Karpas-422 (cell line): ENCODE results near the gene SEC24B. TPM values are rescaled to one million over a fixed set of nuclear protein-coding genes. Genes with fewer than 3 reads are reported as not detected.

Experiments
- DNase-seq: peaks from one replicate; pipeline ENCODE4 v3.0.0-alpha.2; 2015
- H2AFZ ChIP-seq: fragments of 200-600 bp; sonication (generic); 2 replicates; pipeline ENCODE4 v1.6.1; 2014; ENCODE audit warnings: antibody characterized with exemption, low read length, mixed read lengths
- H3K27ac ChIP-seq: fragments of 200-600 bp; sonication (generic); 2 replicates; pipeline ENCODE4 v1.5.1; 2014; ENCODE audit warnings: mild to moderate bottlenecking, low read length, moderate library complexity
- H3K27me3 ChIP-seq: fragments of 200-600 bp; sonication (generic); 2 replicates; pipeline ENCODE4 v1.6.1; 2014; ENCODE audit warnings: low read length, mixed read lengths
- H3K36me3 ChIP-seq: fragments of 200-600 bp; sonication (generic); 2 replicates; pipeline ENCODE4 v1.6.1; 2014; ENCODE audit warnings: low read length, mixed read lengths; ENCODE audit not compliant: insufficient read depth
- H3K4me1 ChIP-seq: fragments of 200-600 bp; sonication (generic); 2 replicates; pipeline ENCODE4 v1.6.1; 2014; ENCODE audit warnings: mild to moderate bottlenecking, low read length, mixed read lengths
- H3K4me2 ChIP-seq: fragments of 200-600 bp; sonication (generic); 2 replicates; pipeline ENCODE4 v1.6.1; 2014; ENCODE audit warnings: low read length, low read depth, mild to moderate bottlenecking; ENCODE audit not compliant: poor library complexity, severe bottlenecking
- H3K4me3 ChIP-seq: fragments of 200-600 bp; sonication (generic); 2 replicates; pipeline ENCODE4 v1.5.1; 2014; ENCODE audit warnings: mild to moderate bottlenecking, antibody characterized with exemption, low read length, mixed read lengths
- H3K79me2 ChIP-seq: fragments of 200-600 bp; sonication (generic); 2 replicates; pipeline ENCODE4 v1.6.1; 2014; ENCODE audit warnings: mild to moderate bottlenecking, low read length, mixed read lengths
- H3K9ac ChIP-seq: fragments of 200-600 bp; sonication (generic); 2 replicates; pipeline ENCODE4 v1.6.0; 2014; ENCODE audit warnings: low read length
- H3K9me2 ChIP-seq: fragments of 200-600 bp; sonication (generic), shearing (Covaris generic); replicated peaks from 2 replicates; pipeline ENCODE4 v1.6.0; 2014; ENCODE audit warnings: mild to moderate bottlenecking, low read length, moderate library complexity; ENCODE audit not compliant: insufficient read depth
- H3K9me3 ChIP-seq: fragments of 300-700, 200-600 bp; sonication (generic); 2 replicates; pipeline ENCODE4 v1.6.1; 2014; ENCODE audit warnings: low read length, mixed read lengths
- H4K20me1 ChIP-seq: fragments of 200-600 bp; sonication (generic); 2 replicates; pipeline ENCODE4 v1.6.1; 2014; ENCODE audit warnings: mild to moderate bottlenecking, antibody characterized with exemption, low read length, low read depth; ENCODE audit not compliant: insufficient read depth
- total RNA-seq: library from RNA; depleted of rRNA; stranded (reverse); fragments of >200 nt; shearing (Covaris generic); gene quantifications from 2 replicates; pipeline ENCODE4 v1.2.3, GENCODE V29; 2014; ENCODE audit warnings: low replicate concordance

SEC24B gene
- total RNA-seq, 1 experiment from 2014 or later = 50.3 TPM

- no peaks in the 10 kb centered on the region for H3K27me3 ChIP-seq
These were observed 29.2 kb downstream of the SEC24B start for GRCh38 chr4:109462802-109463201.

GRCh38 chr4:109465069-109465468 lies 31.5 kb downstream of the SEC24B start:
- Histone ChIP-seq H3K4me2 (no peak overlapping the region), H3K4me3 (no peak overlapping the region), H3K9ac (no peak overlapping the region), H2AFZ (no peak overlapping the region), H3K27me3 (no peaks in the 10 kb centered on the region), H3K9me3 (no peaks in the 10 kb centered on the region), H3K36me3 (peaks cover 41% of the 10 kb centered on the region), H3K79me2 (peaks cover 98% of the 10 kb centered on the region), H4K20me1 (peaks cover 4% of the 10 kb centered on the region; the same call in 1 of the 2 replicates), H3K9me2 (no peaks in the 10 kb centered on the region), H3K27ac (no peak overlapping the region), H3K4me1 (peaks cover 28% of the 10 kb centered on the region)
- DNase-seq = no peak

More at GRCh38 chr4:109462802-109463201, 29.2 kb downstream of the SEC24B start:
- Histone ChIP-seq H3K79me2 (peaks cover 98% of the 10 kb centered on the region), H3K27ac (no peak overlapping the region), H2AFZ (no peak overlapping the region), H3K9me3 (no peaks in the 10 kb centered on the region), H3K9ac (no peak overlapping the region), H3K4me2 (no peak overlapping the region), H3K4me3 (no peak overlapping the region), H3K4me1 (peaks cover 28% of the 10 kb centered on the region), H3K9me2 (no peaks in the 10 kb centered on the region), H3K36me3 (peaks cover 39% of the 10 kb centered on the region), H4K20me1 (no peaks in the 10 kb centered on the region)
- no peak for DNase-seq

DNA sequence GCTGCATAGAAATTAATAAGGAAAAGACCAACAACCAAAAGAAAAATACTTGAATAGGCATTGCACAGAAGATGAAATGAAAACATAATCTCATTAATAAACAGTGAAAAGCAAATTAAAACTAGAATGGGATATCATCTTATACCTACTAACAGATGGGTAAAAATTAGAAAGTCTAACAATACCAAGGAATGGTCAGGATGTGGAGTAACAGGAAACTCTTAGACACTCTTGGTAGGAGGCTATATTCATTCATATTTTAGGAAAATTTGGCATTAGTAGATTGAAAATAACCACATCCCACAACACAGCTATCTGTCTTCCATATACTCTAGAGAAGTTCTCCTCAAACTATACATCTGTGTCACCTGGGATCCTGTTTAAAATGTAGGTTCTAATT lies 36.3 kb downstream of the SEC24B start:
- Histone ChIP-seq H3K27ac (no peak overlapping the region), H4K20me1 (peaks cover 7% of the 10 kb centered on the region; the same call in 1 of the 2 replicates), H3K4me3 (no peak overlapping the region), H3K9ac (no peak overlapping the region), H3K27me3 (no peaks in the 10 kb centered on the region), H3K9me3 (no peaks in the 10 kb centered on the region), H3K79me2 (peaks cover 98% of the 10 kb centered on the region), H3K4me1 (peaks cover 16% of the 10 kb centered on the region), H3K9me2 (no peaks in the 10 kb centered on the region), H3K36me3 (peaks cover 40% of the 10 kb centered on the region), H2AFZ (no peak overlapping the region), H3K4me2 (no peak overlapping the region)
- no peak for DNase-seq

GRCh38 chr4:109472343-109472761 lies 38.7 kb downstream of the SEC24B start:
- no peaks in the 10 kb centered on the region for H3K9me2 ChIP-seq
- no peak overlapping the region for H2AFZ ChIP-seq
- H3K4me1 ChIP-seq = no peaks in the 10 kb centered on the region; the same call in 1 of the 2 replicates
- no peak overlapping the region for H3K4me3 ChIP-seq
- no peaks in the 10 kb centered on the region for H3K9me3 ChIP-seq
- DNase-seq = no peak
- no peak overlapping the region for H3K9ac ChIP-seq
- no peak overlapping the region for H3K4me2 ChIP-seq
- H3K36me3 ChIP-seq = peaks cover 46% of the 10 kb centered on the region
- no peaks in the 10 kb centered on the region for H3K27me3 ChIP-seq
- H3K79me2 ChIP-seq = peaks cover 95% of the 10 kb centered on the region
- no peak overlapping the region for H3K27ac ChIP-seq
- H4K20me1 ChIP-seq = peaks cover 7% of the 10 kb centered on the region; the same call in 1 of the 2 replicates

DNA sequence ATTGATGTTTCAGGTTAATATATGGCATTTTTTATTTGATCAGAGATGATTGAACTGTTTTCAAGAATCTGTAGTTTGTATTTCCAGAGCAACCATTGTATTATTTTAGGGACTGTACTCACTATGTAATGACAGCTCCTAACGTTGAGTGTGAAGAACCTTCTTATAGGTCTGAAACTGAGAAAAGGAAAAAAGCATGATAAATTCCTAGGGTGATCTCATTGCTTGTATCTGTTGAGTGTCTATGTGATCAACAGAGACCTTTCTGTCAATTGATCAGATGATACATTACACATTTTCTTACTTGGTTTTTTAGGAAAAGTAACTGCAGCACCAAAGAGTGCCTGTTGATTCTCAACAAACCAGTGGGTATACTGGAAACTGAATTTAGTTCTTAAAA lies 40.2 kb downstream of the SEC24B start:
- Histone ChIP-seq H3K4me2 (no peak overlapping the region), H3K79me2 (peaks cover 93% of the 10 kb centered on the region), H3K27ac (no peak overlapping the region), H3K9ac (no peak overlapping the region), H2AFZ (no peak overlapping the region), H3K4me3 (no peak overlapping the region), H3K9me2 (no peaks in the 10 kb centered on the region), H3K4me1 (no peaks in the 10 kb centered on the region; the same call in 1 of the 2 replicates), H3K36me3 (peaks cover 46% of the 10 kb centered on the region), H3K9me3 (no peaks in the 10 kb centered on the region), H3K27me3 (no peaks in the 10 kb centered on the region), H4K20me1 (peaks cover 7% of the 10 kb centered on the region; the same call in 1 of the 2 replicates)
- no peak for DNase-seq

- no peak overlapping the region for H2AFZ ChIP-seq
- H3K9me3 ChIP-seq = no peaks in the 10 kb centered on the region
- no peak overlapping the region for H3K9ac ChIP-seq
- peaks cover 5% of the 10 kb centered on the region; the same call in 1 of the 2 replicates for H3K4me1 ChIP-seq
- no peak overlapping the region for H3K4me3 ChIP-seq
- no peak overlapping the region for H3K27ac ChIP-seq
- H3K9me2 ChIP-seq = no peaks in the 10 kb centered on the region
- H4K20me1 ChIP-seq = no peaks in the 10 kb centered on the region
- peaks cover 84% of the 10 kb centered on the region for H3K79me2 ChIP-seq
- no peak overlapping the region for H3K4me2 ChIP-seq
- H3K27me3 ChIP-seq = no peaks in the 10 kb centered on the region
- no peak for DNase-seq
- peaks cover 49% of the 10 kb centered on the region for H3K36me3 ChIP-seq
These were observed 52.4 kb downstream of the SEC24B start for GRCh38 chr4:109486007-109486406.

GRCh38 chr4:109494563-109494962 lies 60.9 kb downstream of the SEC24B start:
- H3K79me2 ChIP-seq = peaks cover 85% of the 10 kb centered on the region
- no peaks in the 10 kb centered on the region for H3K4me1 ChIP-seq
- peaks cover 73% of the 10 kb centered on the region for H3K36me3 ChIP-seq
- H4K20me1 ChIP-seq = no peaks in the 10 kb centered on the region
- H3K27ac ChIP-seq = no peak overlapping the region
- DNase-seq = no peak
- H3K9me2 ChIP-seq = no peaks in the 10 kb centered on the region
- H3K4me3 ChIP-seq = no peak overlapping the region
- no peak overlapping the region for H3K4me2 ChIP-seq
- H3K9ac ChIP-seq = no peak overlapping the region
- no peak overlapping the region for H2AFZ ChIP-seq
- H3K27me3 ChIP-seq = no peaks in the 10 kb centered on the region
- H3K9me3 ChIP-seq = no peaks in the 10 kb centered on the region

DNA sequence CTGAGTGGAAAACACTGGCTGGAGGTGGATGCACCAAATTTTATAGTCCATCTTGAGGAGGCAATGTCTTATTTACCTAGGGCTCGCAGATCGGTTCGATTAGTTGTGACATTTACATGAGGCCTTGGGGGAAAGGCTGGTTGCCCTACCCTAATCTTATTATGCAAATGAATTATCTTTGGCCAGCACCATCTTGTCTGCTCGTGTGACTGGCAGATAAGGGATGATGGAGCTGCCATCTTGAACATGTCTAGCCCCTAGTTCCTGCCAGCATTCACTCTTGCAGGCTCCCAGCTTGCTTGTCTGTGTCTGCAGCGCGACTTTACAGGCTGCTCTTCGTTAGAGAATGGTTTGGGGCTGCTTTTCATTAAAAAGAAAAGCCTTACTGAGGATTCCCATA lies 61.9 kb downstream of the SEC24B start:
- H3K27ac ChIP-seq = no peak overlapping the region
- H3K9me3 ChIP-seq = no peaks in the 10 kb centered on the region
- no peak overlapping the region for H2AFZ ChIP-seq
- H3K36me3 ChIP-seq = peaks cover 66% of the 10 kb centered on the region
- H3K79me2 ChIP-seq = peaks cover 76% of the 10 kb centered on the region
- no peak overlapping the region for H3K4me2 ChIP-seq
- H3K4me3 ChIP-seq = no peak overlapping the region
- H3K27me3 ChIP-seq = no peaks in the 10 kb centered on the region
- no peak for DNase-seq
- H3K9me2 ChIP-seq = no peaks in the 10 kb centered on the region
- H4K20me1 ChIP-seq = no peaks in the 10 kb centered on the region
- H3K9ac ChIP-seq = no peak overlapping the region
- H3K4me1 ChIP-seq = no peaks in the 10 kb centered on the region
